ENCODE results near the gene C16orf74. TPM values are rescaled to one million over a fixed set of nuclear protein-coding genes. Genes with fewer than 3 reads are reported as not detected.
A peak's percentile ranks its signal among the peaks of the same experiment; 100 is the strongest.

Gene C16orf74
- total RNA-seq, 1 donor from 2014 or later = 0.95 TPM

GRCh38 chr16:85778873-85779272 lies 28.0 kb upstream of the C16orf74 start:
- intact Hi-C loops (cut with DNase I) = no loop called here
- ATAC-seq (no peak), DNase-seq (ENCODE audit: missing footprints) (no peak)

- intact Hi-C loops (cut with DNase I) = no loop called here
- ATAC-seq (no peak), DNase-seq (ENCODE audit: missing footprints) (no peak)
Measured at GRCh38 chr16:85777583-85778310, 26.9 kb upstream of the C16orf74 start.

GRCh38 chr16:85774811-85775210 lies 23.9 kb upstream of the C16orf74 start:
- intact Hi-C loops (cut with DNase I) = no loop called here

GRCh38 chr16:85774136-85774535 lies 23.2 kb upstream of the C16orf74 start:
- DNase-seq (ENCODE audit: missing footprints) (no peak), ATAC-seq (no peak)
- intact Hi-C loops (cut with DNase I) = no loop called here

More at GRCh38 chr16:85774811-85775210, 23.9 kb upstream of the C16orf74 start:
- DNase-seq (ENCODE audit: missing footprints) (no peak), ATAC-seq (no peak)

- no peak for DNase-seq (ENCODE audit: missing footprints)
- ATAC-seq = no peak
- intact Hi-C loops (cut with DNase I) = no loop called here
Measured at GRCh38 chr16:85773044-85773443, 22.1 kb upstream of the C16orf74 start.

GRCh38 chr16:85770741-85771140 lies 19.8 kb upstream of the C16orf74 start:
- DNase-seq (ENCODE audit: missing footprints) (no peak), ATAC-seq (no peak)
- intact Hi-C loops (cut with DNase I) = no loop called here

- ATAC-seq (no peak), DNase-seq (ENCODE audit: missing footprints) (no peak)
- intact Hi-C loops (cut with DNase I) = no loop called here
Measured at GRCh38 chr16:85768199-85768598, 17.3 kb upstream of the C16orf74 start.

- intact Hi-C loops (cut with DNase I) = no loop called here
- DNase-seq (ENCODE audit: missing footprints) (no peak), ATAC-seq (no peak)
Measured at GRCh38 chr16:85767531-85767930, 16.6 kb upstream of the C16orf74 start.

- intact Hi-C loops (cut with DNase I) = no loop called here
- ATAC-seq = no peak
- no peak for DNase-seq (ENCODE audit: missing footprints)
Measured at GRCh38 chr16:85765767-85766166, 14.9 kb upstream of the C16orf74 start.

- ATAC-seq (no peak), DNase-seq (ENCODE audit: missing footprints) (no peak)
- intact Hi-C loops (cut with DNase I) = no loop called here
Measured at GRCh38 chr16:85765211-85765610, 14.3 kb upstream of the C16orf74 start.

- intact Hi-C loops (cut with DNase I) = no loop called here
- DNase-seq (ENCODE audit: missing footprints) (no peak), ATAC-seq (no peak)
Measured at GRCh38 chr16:85763616-85764015, 12.7 kb upstream of the C16orf74 start.

GRCh38 chr16:85762970-85763369 lies 12.1 kb upstream of the C16orf74 start:
- DNase-seq (ENCODE audit: missing footprints) = no peak
- no peak for ATAC-seq
- intact Hi-C loops (cut with DNase I) = no loop called here

GRCh38 chr16:85761861-85762260 lies 11.0 kb upstream of the C16orf74 start:
- intact Hi-C loops (cut with DNase I) = no loop called here
- DNase-seq (ENCODE audit: missing footprints) (no peak), ATAC-seq (no peak)

GRCh38 chr16:85759631-85760419 lies 8.9 kb upstream of the C16orf74 start:
- no peak for ATAC-seq
- intact Hi-C loops (cut with DNase I) = no loop called here
- DNase-seq (ENCODE audit: missing footprints) = peak; percentile 77

GRCh38 chr16:85759136-85759535 lies 8.2 kb upstream of the C16orf74 start:
- no peak for ATAC-seq
- intact Hi-C loops (cut with DNase I) = no loop called here
- DNase-seq (ENCODE audit: missing footprints) = no peak

GRCh38 chr16:85757341-85757822 lies 6.5 kb upstream of the C16orf74 start:
- intact Hi-C loops (cut with DNase I) = no loop called here
- no peak for ATAC-seq
- no peak for DNase-seq (ENCODE audit: missing footprints)

- no peak for ATAC-seq
- no peak for DNase-seq (ENCODE audit: missing footprints)
- intact Hi-C loops (cut with DNase I) = no loop called here
Measured at GRCh38 chr16:85755929-85756768, 5.3 kb upstream of the C16orf74 start.

GRCh38 chr16:85754413-85754812 lies 3.5 kb upstream of the C16orf74 start:
- DNase-seq (ENCODE audit: missing footprints) = no peak
- intact Hi-C loops (cut with DNase I) = no loop called here
- no peak for ATAC-seq

- ATAC-seq = no peak
- intact Hi-C loops (cut with DNase I) = no loop called here
- no peak for DNase-seq (ENCODE audit: missing footprints)
Measured at GRCh38 chr16:85753976-85754375, 3.1 kb upstream of the C16orf74 start.

Data from Right ventricle myocardium inferior (tissue), 1 donor.